Panc1 (cell line): ENCODE measurements around the gene COG8.

Source experiments
- POLR2AphosphoS5 ChIP-seq: IDR thresholded peaks from 2 replicates; pipeline ENCODE4 v1.6.1; 2012; ENCODE audit warnings: mild to moderate bottlenecking, low read depth, low read length, moderate library complexity
- TCF7L2 ChIP-seq: IDR thresholded peaks from 2 replicates; pipeline ENCODE4 v1.6.1; 2011; ENCODE audit warnings: mild to moderate bottlenecking, low read depth, low read length, inconsistent platforms
- TF ChIP-seq, protein P1 (sequence below): fragments of 450-650 bp; IDR thresholded peaks from 2 replicates; pipeline ENCODE4 v1.5.1; 2017; ENCODE audit warnings: mild to moderate bottlenecking

DNA sequence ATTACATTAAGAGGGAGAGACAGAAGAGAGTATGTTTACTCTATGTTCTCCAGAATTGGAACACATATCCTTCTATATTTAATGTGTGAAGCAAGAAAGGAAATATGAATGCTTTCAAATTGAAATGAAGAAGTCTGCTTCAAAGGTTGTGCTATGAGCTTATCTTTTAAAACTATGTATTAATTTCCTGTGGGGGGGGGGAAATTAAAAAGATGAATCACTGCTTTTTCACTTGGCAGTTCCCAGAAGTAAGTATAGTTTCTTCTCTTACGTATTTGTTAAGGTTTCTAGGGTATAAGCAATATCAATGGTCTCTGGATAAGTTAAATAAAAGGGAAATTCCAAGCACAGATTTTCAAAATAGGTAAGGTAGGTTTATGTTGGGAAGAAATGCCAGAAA is 39.4 kb upstream of the COG8 start:
- TF ChIP-seq, protein P1, sequence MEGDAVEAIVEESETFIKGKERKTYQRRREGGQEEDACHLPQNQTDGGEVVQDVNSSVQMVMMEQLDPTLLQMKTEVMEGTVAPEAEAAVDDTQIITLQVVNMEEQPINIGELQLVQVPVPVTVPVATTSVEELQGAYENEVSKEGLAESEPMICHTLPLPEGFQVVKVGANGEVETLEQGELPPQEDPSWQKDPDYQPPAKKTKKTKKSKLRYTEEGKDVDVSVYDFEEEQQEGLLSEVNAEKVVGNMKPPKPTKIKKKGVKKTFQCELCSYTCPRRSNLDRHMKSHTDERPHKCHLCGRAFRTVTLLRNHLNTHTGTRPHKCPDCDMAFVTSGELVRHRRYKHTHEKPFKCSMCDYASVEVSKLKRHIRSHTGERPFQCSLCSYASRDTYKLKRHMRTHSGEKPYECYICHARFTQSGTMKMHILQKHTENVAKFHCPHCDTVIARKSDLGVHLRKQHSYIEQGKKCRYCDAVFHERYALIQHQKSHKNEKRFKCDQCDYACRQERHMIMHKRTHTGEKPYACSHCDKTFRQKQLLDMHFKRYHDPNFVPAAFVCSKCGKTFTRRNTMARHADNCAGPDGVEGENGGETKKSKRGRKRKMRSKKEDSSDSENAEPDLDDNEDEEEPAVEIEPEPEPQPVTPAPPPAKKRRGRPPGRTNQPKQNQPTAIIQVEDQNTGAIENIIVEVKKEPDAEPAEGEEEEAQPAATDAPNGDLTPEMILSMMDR, result no peak
- TF ChIP-seq TCF7L2 (no peak), POLR2AphosphoS5 (no peak)
